Airway epithelial cell (primary cell): ENCODE results near the gene MCUR1. TPM values are rescaled to one million over a fixed set of nuclear protein-coding genes. Genes with fewer than 3 reads are reported as not detected.

Experiments used
- total RNA-seq: library from RNA; depleted of rRNA; stranded (reverse); fragments of >200 nt; gene quantifications from 2 replicates; pipeline ENCODE4 v1.2.3, GENCODE V29; 2015

MCUR1 gene
- 8.7 and 14.2 TPM in 2 replicates for total RNA-seq

GRCh38 chr6:13814176-13814937 lies at the start of gene MCUR1:
Gene MCUR1 (minus strand): TSS chr6:13814557. CDS start chr6:13814429, 128 bp downstream.

Other genes starting within 250 kb of the MCUR1 start
- gene SIRT5, start 240.0 kb downstream of the MCUR1 start, total RNA-seq, result 11.7 and 21.9 TPM in 2 replicates
- gene NOL7, start 199.2 kb downstream of the MCUR1 start, total RNA-seq, result 86.7 and 143 TPM in 2 replicates
- gene RANBP9, start 102.7 kb downstream of the MCUR1 start, total RNA-seq, result 21.4 and 28.5 TPM in 2 replicates
- gene RNF182, start 110.4 kb upstream of the MCUR1 start, total RNA-seq, result 0.07 TPM in 1 of 2 replicates, not detected in the other